ENCODE results near the gene GNAZ. TPM values are rescaled to one million over a fixed set of nuclear protein-coding genes. Genes with fewer than 3 reads are reported as not detected.

GNAZ gene
- total RNA-seq, 4 donors from 2014 or later, result 0.64 to 9.9 (median 2.6) TPM

DNA sequence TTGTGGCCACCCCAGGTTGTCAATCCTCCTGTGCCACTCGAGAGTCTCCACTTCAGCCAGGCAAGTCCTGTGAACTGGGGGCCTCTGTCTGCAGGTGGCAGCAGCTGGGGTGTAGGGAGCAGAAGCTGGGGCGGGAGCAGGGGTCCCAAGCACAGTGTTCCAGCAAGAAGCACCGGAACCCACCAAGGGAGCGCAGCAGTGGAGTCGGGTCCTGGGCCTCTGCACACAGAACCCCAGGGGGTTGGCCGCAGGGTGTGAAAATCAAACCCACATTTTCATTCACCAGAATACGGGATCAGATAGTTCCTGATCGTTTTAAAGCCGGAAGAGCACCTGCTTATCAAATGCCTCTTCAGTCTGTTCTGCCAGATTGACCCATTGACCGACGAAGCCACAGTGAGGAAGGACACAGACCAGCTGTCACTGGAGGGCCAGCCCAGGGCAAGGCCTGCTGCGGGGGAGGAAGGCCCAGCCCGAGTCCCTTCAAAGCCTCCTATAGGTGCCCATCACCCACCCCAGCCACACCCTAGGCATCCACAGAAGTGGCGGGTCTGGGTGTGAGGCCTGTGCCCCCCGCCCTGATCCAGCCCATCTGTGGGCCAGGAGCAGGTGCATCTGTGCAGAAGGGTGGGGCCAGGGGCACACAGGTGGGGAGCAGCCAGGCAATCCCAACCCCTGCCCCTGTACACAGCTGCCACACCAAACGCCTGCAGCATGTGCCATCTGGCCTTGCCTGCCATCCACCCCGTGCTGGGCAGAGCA, 37.3 kb downstream of the GNAZ start:
- H3K36me3 ChIP-seq, result no peaks in the 10 kb centered on the region
- intact Hi-C loops (cut with DNase I), result no loop called here
- no peak for DNase-seq
- H3K9me3 ChIP-seq, result no peaks in the 10 kb centered on the region
- WGBS, 2 donors, result 86 to 87% methylated on average over 11 to 13 of the region's 17 CpGs
- H3K27ac ChIP-seq, result no peak overlapping the region
- no peak for TF ChIP-seq POLR2A (IDR thresholded peaks at IDR 0.05)
- TF ChIP-seq, protein P1, sequence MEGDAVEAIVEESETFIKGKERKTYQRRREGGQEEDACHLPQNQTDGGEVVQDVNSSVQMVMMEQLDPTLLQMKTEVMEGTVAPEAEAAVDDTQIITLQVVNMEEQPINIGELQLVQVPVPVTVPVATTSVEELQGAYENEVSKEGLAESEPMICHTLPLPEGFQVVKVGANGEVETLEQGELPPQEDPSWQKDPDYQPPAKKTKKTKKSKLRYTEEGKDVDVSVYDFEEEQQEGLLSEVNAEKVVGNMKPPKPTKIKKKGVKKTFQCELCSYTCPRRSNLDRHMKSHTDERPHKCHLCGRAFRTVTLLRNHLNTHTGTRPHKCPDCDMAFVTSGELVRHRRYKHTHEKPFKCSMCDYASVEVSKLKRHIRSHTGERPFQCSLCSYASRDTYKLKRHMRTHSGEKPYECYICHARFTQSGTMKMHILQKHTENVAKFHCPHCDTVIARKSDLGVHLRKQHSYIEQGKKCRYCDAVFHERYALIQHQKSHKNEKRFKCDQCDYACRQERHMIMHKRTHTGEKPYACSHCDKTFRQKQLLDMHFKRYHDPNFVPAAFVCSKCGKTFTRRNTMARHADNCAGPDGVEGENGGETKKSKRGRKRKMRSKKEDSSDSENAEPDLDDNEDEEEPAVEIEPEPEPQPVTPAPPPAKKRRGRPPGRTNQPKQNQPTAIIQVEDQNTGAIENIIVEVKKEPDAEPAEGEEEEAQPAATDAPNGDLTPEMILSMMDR (IDR thresholded peaks at IDR 0.05), result no peak
- H3K4me1 ChIP-seq, result no peaks in the 10 kb centered on the region
- H3K4me3 ChIP-seq, result no peak overlapping the region
- no peaks in the 10 kb centered on the region for H3K27me3 ChIP-seq

DNA sequence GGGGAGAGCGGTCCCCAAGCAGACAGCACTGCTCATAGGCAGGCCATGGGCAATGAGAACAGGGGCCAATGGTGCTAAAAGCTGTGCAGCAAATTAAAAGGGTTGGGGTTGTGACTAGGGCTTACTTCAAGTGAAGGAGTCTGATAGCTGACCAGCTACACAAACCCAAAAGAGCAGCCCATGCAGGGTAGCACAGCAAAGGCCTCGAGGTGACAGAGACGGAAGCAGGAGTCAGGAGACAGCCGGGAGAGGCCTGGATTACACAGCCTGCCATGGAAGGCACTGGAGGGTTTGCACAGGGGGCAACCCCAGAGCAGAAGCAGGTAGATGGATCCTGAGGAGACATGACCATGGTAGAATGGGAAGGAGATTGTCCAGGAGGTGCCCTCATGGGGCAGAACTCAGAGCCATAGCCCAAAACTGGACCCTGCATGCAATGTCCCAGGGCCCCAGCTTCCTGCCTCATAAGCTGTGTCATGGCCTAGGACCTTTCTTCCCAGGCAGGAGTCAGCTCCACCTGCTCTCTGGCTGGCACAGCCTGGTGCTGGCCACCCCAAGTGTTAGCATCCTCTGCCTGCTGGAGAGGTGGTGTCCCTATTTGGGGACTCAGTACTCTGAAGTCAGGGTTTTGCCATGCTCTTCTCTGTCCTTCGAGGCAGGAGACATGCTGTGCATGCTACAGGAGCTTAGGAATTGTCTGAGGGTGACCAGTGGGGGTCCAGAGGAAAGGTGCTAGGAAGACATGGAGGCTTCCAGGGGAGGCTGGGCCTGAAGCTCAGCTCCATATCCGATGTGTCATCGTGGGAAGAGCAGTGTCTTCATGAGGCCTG, 38.1 kb downstream of the GNAZ start:
- intact Hi-C loops (cut with DNase I), result no loop called here
- Histone ChIP-seq H3K4me1 (no peaks in the 10 kb centered on the region), H3K27ac (no peak overlapping the region), H3K4me3 (no peak overlapping the region), H3K9me3 (no peaks in the 10 kb centered on the region), H3K27me3 (no peaks in the 10 kb centered on the region), H3K36me3 (no peaks in the 10 kb centered on the region)
- TF ChIP-seq POLR2A (IDR thresholded peaks at IDR 0.05), result no peak
- TF ChIP-seq, protein P1 (IDR thresholded peaks at IDR 0.05), result no peak
- no peak for DNase-seq
- 95 to 96% methylated on average over 4 to 5 of the region's 7 CpGs for WGBS, 2 donors

DNA sequence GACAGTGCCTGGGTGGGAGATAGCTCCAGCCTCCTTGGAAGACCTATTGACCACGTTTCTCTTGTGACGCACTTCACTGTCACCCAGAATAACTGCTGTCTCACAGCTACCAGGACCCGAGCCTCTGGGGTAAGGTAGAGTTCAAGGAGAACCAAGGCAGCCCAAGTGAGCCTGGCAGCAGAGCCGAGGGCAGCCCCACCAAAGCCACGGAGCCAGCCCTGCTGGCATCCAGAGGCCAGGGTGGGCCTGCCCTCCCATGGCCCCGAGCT, 38.7 kb downstream of the GNAZ start:
- WGBS, 2 donors, result 73% methylated on average over 3 of the region's 6 CpGs
- no peak overlapping the region for H3K27ac ChIP-seq
- H3K9me3 ChIP-seq, result no peaks in the 10 kb centered on the region
- no peak for DNase-seq
- TF ChIP-seq POLR2A (IDR thresholded peaks at IDR 0.05), result no peak
- TF ChIP-seq, protein P1 (IDR thresholded peaks at IDR 0.05), result no peak
- intact Hi-C loops (cut with DNase I), result no loop called here
- H3K4me1 ChIP-seq, result no peaks in the 10 kb centered on the region
- H3K4me3 ChIP-seq, result no peak overlapping the region
- no peaks in the 10 kb centered on the region for H3K36me3 ChIP-seq
- no peaks in the 10 kb centered on the region for H3K27me3 ChIP-seq

DNA sequence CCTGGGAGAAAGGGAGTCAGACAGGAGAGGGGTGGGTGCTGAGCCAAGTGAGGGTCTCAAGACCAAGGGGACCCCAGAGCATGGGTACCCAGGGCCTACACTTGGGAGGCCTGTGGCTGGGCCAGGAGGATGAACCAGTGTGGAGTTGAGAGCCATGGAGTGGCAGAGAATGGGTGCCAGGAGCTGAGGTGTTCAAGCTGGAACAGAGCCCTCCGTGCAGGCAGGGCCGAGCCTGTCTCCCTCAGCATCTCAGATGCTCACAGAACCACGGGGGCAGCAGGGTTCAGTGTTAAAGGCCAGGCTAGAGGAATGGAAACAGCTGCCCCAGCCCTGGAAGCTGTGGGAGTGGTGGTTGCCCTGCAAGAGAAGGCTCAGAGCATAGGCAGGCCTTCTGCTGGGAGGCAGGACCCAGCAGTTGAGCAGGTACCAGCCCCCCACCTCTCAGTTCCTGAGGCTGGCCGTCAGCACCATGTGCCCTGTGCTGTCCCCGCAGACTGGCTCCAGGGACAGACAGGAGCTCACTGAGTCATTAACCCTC, 39.2 kb downstream of the GNAZ start:
- intact Hi-C loops (cut with DNase I), result no loop called here
- TF ChIP-seq POLR2A (IDR thresholded peaks at IDR 0.05), result no peak
- TF ChIP-seq, protein P1 (IDR thresholded peaks at IDR 0.05), result no peak
- Histone ChIP-seq H3K4me3 (no peak overlapping the region), H3K27ac (no peak overlapping the region), H3K4me1 (no peaks in the 10 kb centered on the region), H3K36me3 (no peaks in the 10 kb centered on the region), H3K27me3 (no peaks in the 10 kb centered on the region), H3K9me3 (no peaks in the 10 kb centered on the region)
- WGBS, 2 donors, result 40 to 41% methylated on average over 1 to 3 of the region's 5 CpGs
- no peak for DNase-seq

All from esophagus squamous epithelium (tissue), 5 donors.